ENCODE measurements around the gene ETV2.

ETV2 gene

DNA sequence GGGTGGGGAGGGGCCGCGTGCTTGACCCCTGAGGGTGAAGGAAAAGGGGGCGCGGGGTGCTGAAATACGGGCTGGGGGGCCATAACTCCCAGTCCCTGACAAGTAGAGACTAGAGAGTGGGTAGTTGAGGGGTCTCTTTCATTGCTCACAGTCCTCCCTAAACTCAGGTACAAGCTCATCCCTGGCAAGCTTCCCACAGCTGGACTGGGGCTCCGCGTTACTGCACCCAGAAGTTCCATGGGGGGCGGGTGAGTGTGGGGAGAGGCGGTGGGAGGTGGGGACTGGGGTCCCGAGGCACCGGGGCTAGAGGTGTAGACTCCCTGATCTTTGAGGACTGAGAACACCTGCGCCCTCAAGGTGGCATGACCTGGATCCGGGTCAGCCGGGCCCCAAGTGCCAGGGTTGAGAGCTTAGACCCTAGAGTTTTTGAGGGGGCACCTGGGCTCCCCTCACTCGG lies 1.3 kb downstream of the ETV2 start:
- DNase-seq (ENCODE audit: low read depth), result no peak
- peak overlapping the region; percentile 16 for H3K4me3 ChIP-seq (ENCODE audit: low read depth, low read length)
- TF ChIP-seq MYC (IDR thresholded peaks at IDR 0.05; ENCODE audit: low read depth, low read length) (no peak), POLR2A (IDR thresholded peaks at IDR 0.05; ENCODE audit: extremely low read depth, insufficient read length) (no peak)
- TF ChIP-seq, protein P1, sequence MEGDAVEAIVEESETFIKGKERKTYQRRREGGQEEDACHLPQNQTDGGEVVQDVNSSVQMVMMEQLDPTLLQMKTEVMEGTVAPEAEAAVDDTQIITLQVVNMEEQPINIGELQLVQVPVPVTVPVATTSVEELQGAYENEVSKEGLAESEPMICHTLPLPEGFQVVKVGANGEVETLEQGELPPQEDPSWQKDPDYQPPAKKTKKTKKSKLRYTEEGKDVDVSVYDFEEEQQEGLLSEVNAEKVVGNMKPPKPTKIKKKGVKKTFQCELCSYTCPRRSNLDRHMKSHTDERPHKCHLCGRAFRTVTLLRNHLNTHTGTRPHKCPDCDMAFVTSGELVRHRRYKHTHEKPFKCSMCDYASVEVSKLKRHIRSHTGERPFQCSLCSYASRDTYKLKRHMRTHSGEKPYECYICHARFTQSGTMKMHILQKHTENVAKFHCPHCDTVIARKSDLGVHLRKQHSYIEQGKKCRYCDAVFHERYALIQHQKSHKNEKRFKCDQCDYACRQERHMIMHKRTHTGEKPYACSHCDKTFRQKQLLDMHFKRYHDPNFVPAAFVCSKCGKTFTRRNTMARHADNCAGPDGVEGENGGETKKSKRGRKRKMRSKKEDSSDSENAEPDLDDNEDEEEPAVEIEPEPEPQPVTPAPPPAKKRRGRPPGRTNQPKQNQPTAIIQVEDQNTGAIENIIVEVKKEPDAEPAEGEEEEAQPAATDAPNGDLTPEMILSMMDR (IDR thresholded peaks at IDR 0.05; ENCODE audit: low read depth, low read length), result no peak
- TF ChIP-seq, protein P2, sequence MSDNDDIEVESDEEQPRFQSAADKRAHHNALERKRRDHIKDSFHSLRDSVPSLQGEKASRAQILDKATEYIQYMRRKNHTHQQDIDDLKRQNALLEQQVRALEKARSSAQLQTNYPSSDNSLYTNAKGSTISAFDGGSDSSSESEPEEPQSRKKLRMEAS (IDR thresholded peaks at IDR 0.05; ENCODE audit: low read depth, low read length), result no peak

DNA sequence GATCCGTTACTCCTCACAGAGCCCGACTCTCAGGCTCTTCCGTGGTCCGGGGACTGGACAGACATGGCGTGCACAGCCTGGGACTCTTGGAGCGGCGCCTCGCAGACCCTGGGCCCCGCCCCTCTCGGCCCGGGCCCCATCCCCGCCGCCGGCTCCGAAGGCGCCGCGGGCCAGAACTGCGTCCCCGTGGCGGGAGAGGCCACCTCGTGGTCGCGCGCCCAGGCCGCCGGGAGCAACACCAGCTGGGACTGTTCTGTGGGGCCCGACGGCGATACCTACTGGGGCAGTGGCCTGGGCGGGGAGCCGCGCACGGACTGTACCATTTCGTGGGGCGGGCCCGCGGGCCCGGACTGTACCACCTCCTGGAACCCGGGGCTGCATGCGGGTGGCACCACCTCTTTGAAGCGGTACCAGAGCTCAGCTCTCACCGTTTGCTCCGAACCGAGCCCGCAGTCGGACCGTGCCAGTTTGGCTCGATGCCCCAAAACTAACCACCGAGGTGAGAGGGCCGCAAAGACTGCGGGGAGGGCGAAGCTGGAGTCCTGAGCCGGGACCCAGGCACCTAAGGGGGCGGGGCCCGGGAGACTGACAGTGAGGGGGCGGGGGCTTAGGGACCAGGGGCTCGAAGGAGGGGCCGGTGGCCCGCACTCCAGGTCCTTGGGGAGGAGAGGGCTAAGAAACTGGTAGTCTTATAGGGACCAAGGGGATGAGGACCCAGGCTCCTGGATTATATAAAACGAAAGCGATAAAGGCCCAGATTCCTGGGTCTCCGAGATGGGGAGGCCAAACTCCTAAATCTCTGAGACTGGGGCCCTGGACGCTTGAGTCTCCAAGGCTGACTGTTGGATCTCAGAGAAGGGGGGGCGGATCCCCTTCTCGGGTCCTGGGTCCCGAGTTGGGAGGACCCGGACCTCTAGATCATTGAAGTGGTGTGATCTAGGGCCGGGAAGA lies 2.0 kb downstream of the ETV2 start:
- DNase-seq (ENCODE audit: low read depth), result peak; percentile 79
- peak overlapping the region; percentile 32 for H3K4me3 ChIP-seq (ENCODE audit: low read depth, low read length)
- TF ChIP-seq, protein P1 (IDR thresholded peaks at IDR 0.05; ENCODE audit: low read depth, low read length), result no peak
- peak; percentile 69 for TF ChIP-seq POLR2A (IDR thresholded peaks at IDR 0.05; ENCODE audit: extremely low read depth, insufficient read length)

DNA sequence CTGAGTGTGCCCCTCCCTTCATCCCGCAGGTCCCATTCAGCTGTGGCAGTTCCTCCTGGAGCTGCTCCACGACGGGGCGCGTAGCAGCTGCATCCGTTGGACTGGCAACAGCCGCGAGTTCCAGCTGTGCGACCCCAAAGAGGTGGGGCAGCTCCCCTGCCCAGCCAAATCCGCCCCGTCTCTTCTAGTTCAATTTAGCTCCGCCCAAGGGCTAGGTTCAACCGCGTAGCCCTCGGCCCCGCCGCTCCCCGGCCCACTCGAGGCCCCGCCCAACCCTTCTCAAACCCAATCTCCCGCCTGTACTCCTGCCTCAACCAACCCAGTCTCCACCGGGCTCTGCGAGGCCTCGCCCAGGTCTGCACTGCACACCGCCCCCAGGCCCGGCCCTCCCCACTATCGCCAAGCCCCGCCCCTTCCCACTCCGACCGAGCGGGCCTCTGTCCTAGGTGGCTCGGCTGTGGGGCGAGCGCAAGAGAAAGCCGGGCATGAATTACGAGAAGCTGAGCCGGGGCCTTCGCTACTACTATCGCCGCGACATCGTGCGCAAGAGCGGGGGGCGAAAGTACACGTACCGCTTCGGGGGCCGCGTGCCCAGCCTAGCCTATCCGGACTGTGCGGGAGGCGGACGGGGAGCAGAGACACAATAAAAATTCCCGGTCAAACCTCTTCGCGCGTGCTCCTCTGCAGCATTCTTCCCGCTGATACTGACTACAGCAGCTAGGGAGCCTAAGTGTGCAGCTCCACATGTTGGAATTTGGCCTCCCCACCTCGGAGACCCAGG lies 2.9 kb downstream of the ETV2 start:
- peak overlapping the region; percentile 41 for H3K4me3 ChIP-seq (ENCODE audit: low read depth, low read length)
- TF ChIP-seq, protein P2 (IDR thresholded peaks at IDR 0.05; ENCODE audit: low read depth, low read length), result no peak
- TF ChIP-seq POLR2A (IDR thresholded peaks at IDR 0.05; ENCODE audit: extremely low read depth, insufficient read length) (no peak), MYC (IDR thresholded peaks at IDR 0.05; ENCODE audit: low read depth, low read length) (no peak)
- TF ChIP-seq, protein P1 (IDR thresholded peaks at IDR 0.05; ENCODE audit: low read depth, low read length), result no peak
- peak; percentile 92 for DNase-seq (ENCODE audit: low read depth)

DNA sequence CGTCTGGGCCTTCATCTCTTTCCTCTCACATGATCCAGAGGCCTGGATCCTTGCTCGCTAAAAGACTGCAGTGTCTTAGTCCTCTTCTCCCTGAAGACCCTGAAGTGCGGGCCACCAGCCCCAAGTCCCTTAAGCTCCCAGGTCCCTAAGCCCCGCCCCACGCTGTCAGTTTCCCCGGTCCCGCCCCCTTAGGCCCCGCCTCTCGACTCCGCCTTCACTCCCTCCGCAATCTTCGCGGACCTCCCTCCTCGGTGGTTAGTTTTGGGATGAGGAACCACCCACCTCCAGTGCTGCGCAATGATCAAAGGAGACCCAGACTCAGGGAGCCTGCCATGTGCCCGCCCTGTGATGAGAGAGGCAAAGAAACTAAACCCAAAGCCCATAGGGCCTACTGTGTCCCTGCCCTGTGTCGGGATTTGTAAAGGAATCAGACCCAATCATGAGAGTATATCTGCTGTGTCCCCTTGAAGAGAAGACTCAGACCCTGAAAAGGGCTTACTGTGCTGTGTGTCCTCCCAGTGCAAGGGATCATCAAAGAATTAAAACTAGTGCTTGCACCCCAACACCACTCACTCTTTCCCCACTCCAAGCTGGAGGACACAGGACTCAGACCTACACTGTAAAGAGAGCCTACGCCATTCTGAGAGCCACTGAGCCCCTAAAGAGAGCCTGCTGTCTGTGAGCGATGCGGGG lies 3.6 kb downstream of the ETV2 start:
- TF ChIP-seq, protein P1 (IDR thresholded peaks at IDR 0.05; ENCODE audit: low read depth, low read length), result no peak
- no peak for TF ChIP-seq POLR2A (IDR thresholded peaks at IDR 0.05; ENCODE audit: extremely low read depth, insufficient read length)
- TF ChIP-seq, protein P2 (IDR thresholded peaks at IDR 0.05; ENCODE audit: low read depth, low read length), result peak; percentile 44; the same call in 1 of the 2 replicates
- peak; percentile 41 for TF ChIP-seq MYC (IDR thresholded peaks at IDR 0.05; ENCODE audit: low read depth, low read length)
- H3K4me3 ChIP-seq (ENCODE audit: low read depth, low read length), result peak overlapping the region; percentile 41
- peak; percentile 80 for DNase-seq (ENCODE audit: low read depth)

DNA sequence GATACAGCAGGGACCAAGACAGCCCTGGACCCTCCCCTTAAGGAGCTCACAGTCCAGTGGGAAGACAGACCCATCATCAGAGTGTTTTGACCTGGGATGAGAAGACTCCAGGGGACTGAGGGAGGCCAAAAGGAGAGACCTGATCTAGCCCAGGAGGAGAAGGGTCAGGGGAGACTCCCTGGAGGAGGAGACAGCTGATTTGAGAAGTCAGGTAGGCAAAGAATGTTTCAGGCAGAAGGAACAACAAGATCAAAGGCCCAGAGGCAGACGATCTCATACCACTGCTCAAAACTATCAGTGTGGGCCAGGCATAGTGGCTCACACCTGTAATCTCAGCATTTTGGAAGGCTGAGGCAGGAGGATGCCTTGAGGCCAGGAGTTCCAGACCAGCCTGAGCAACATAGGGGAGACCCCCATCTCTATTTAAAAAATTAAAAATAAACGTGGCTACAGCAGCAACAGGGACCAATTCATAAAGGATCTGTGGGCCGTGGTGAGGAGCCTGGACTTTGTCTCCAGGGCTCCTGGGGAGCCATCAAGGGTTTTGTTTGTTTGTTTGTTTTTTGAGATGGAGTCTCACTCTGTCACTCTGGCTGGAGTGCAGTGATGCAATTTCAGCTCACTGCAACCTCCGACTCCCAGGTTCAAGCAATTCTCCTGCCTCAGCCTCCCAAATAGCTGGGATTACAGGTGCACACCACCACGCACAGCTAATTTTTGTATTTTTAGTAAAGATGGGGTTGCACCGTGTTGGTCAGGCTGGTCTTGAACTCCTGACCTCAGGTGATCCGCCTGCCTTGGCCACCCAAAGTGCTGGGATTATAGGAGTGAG lies 4.4 kb downstream of the ETV2 start:
- DNase-seq (ENCODE audit: low read depth), result no peak
- TF ChIP-seq, protein P1 (IDR thresholded peaks at IDR 0.05; ENCODE audit: low read depth, low read length), result no peak
- TF ChIP-seq, protein P2 (IDR thresholded peaks at IDR 0.05; ENCODE audit: low read depth, low read length), result no peak
- TF ChIP-seq MYC (IDR thresholded peaks at IDR 0.05; ENCODE audit: low read depth, low read length), result no peak
- TF ChIP-seq POLR2A (IDR thresholded peaks at IDR 0.05; ENCODE audit: extremely low read depth, insufficient read length), result no peak
- no peak overlapping the region for H3K4me3 ChIP-seq (ENCODE audit: low read depth, low read length)

Measured in NB4 (cell line).